Measurements from ENCODE around the gene TEX38.
"Not testable (repeated sequence)": the region's sequence is repeated elsewhere in the genome, so short reads cannot be mapped to it uniquely, and the experiment has no call there.

TEX38 gene

DNA sequence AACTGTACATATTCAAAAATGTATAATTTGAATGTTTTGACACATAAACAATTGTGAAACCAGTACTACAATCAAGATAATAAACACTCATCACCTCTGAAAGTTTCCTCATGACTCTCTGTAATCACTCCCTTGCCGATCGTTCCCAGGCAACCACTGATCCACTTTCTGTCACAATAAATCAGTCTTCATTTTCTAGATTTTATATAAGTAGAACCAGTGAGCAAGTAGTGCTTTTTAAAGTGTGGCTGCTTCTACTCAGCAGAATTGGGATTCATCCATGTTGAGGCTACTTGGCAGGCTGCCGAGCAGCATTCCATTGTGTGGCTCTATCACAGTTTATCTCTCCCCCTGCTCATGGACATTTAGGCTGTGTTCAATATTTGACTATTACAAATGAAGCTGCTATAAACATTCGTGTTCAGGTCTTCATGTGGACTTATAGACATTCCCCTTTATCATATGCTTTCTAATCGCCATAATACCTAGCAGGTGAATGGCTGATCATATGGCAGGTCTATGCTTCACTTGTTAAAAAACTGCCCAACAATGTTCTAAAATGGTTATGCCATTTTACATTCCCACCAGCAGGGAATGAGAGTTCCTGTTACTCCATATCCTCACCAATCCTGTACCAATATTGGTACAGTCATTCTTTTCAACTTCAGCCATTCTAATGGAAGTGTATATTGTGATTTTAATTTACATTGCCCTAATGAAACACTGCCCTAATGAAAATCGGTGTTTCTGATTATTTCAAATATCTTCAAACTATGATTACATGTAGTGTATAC, 20.5 kb downstream of the TEX38 start:
- Histone ChIP-seq H3K4me2 (ENCODE audit: low read length) (no peak overlapping the region), H4K20me1 (ENCODE audit: insufficient read depth, low read length) (no peaks in the 10 kb centered on the region), H3K4me1 (ENCODE audit: low read length) (no peaks in the 10 kb centered on the region)

GRCh38 chr1:46692811-46693770, 21.4 kb downstream of the TEX38 start:
- TF ChIP-seq EZH2phosphoT487 (IDR thresholded peaks at IDR 0.05; ENCODE audit: low read depth) = no peak
- TF ChIP-seq, protein P1, sequence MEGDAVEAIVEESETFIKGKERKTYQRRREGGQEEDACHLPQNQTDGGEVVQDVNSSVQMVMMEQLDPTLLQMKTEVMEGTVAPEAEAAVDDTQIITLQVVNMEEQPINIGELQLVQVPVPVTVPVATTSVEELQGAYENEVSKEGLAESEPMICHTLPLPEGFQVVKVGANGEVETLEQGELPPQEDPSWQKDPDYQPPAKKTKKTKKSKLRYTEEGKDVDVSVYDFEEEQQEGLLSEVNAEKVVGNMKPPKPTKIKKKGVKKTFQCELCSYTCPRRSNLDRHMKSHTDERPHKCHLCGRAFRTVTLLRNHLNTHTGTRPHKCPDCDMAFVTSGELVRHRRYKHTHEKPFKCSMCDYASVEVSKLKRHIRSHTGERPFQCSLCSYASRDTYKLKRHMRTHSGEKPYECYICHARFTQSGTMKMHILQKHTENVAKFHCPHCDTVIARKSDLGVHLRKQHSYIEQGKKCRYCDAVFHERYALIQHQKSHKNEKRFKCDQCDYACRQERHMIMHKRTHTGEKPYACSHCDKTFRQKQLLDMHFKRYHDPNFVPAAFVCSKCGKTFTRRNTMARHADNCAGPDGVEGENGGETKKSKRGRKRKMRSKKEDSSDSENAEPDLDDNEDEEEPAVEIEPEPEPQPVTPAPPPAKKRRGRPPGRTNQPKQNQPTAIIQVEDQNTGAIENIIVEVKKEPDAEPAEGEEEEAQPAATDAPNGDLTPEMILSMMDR (IDR thresholded peaks at IDR 0.05; ENCODE audit: low read depth, low read length) = no peak
- no peaks in the 10 kb centered on the region for H3K27me3 ChIP-seq (ENCODE audit: low read depth, low read length)

More for the DNA sequence above, 20.5 kb downstream of the TEX38 start:
- TF ChIP-seq, protein P1 (IDR thresholded peaks at IDR 0.05; ENCODE audit: low read depth, low read length) = no peak
- TF ChIP-seq EZH2phosphoT487 (IDR thresholded peaks at IDR 0.05; ENCODE audit: low read depth) = no peak
- Histone ChIP-seq H3K4me3 (ENCODE audit: low read length) (no peak overlapping the region), H3K27ac (ENCODE audit: low read length) (no peak overlapping the region), H2AFZ (ENCODE audit: low read depth, low read length) (no peak overlapping the region), H3K36me3 (replicated peaks; ENCODE audit: low read depth, low read length) (peaks cover 32% of the 10 kb centered on the region), H3K27me3 (ENCODE audit: low read depth, low read length) (no peaks in the 10 kb centered on the region), H3K9ac (ENCODE audit: low read length) (no peak overlapping the region), H3K79me2 (ENCODE audit: low read length) (no peaks in the 10 kb centered on the region), H3K9me3 (ENCODE audit: insufficient read depth, low read length) (no peaks in the 10 kb centered on the region)

GRCh38 chr1:46694676-46695075, 23.0 kb downstream of the TEX38 start:
- not testable (repeated sequence) for H3K4me1 ChIP-seq (ENCODE audit: low read length); H3K9me3 ChIP-seq (ENCODE audit: insufficient read depth, low read length); H3K27ac ChIP-seq (ENCODE audit: low read length); H3K27me3 ChIP-seq (ENCODE audit: low read depth, low read length); H3K4me3 ChIP-seq (ENCODE audit: low read length); H3K79me2 ChIP-seq (ENCODE audit: low read length); H3K4me2 ChIP-seq (ENCODE audit: low read length); H2AFZ ChIP-seq (ENCODE audit: low read depth, low read length); H4K20me1 ChIP-seq (ENCODE audit: insufficient read depth, low read length); H3K9ac ChIP-seq (ENCODE audit: low read length)
- H3K36me3 ChIP-seq (replicated peaks; ENCODE audit: low read depth, low read length) = peaks cover 28% of the 10 kb centered on the region

More at GRCh38 chr1:46692811-46693770, 21.4 kb downstream of the TEX38 start:
- Histone ChIP-seq H3K79me2 (ENCODE audit: low read length) (no peaks in the 10 kb centered on the region), H2AFZ (ENCODE audit: low read depth, low read length) (no peak overlapping the region), H3K9ac (ENCODE audit: low read length) (no peak overlapping the region), H3K4me3 (ENCODE audit: low read length) (no peak overlapping the region), H3K27ac (ENCODE audit: low read length) (no peak overlapping the region), H3K4me2 (ENCODE audit: low read length) (no peak overlapping the region), H3K36me3 (replicated peaks; ENCODE audit: low read depth, low read length) (peaks cover 32% of the 10 kb centered on the region), H3K4me1 (ENCODE audit: low read length) (no peaks in the 10 kb centered on the region), H4K20me1 (ENCODE audit: insufficient read depth, low read length) (no peaks in the 10 kb centered on the region), H3K9me3 (ENCODE audit: insufficient read depth, low read length) (no peaks in the 10 kb centered on the region)

DNA sequence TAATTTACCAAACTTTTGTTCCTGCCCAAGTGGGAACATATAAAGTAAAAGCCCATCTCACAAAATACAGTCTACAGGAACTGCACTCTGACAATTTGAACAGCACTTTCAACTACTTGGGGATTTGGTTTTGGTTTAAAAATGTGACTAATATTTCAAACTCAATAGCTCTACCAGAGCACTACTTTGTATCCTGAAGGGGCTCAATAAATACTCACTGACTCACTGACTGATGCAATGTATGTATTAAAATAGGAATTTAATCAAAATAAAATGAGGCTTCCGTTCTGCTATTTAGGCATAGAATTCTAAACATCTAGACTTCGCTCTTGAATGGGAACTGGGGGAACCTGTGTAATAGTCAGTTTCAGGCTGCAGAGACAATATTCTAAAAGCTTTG, 25.4 kb downstream of the TEX38 start:
- H3K4me3 ChIP-seq (ENCODE audit: low read length) = no peak overlapping the region
- H3K9me3 ChIP-seq (ENCODE audit: insufficient read depth, low read length) = no peaks in the 10 kb centered on the region
- H3K27me3 ChIP-seq (ENCODE audit: low read depth, low read length) = no peaks in the 10 kb centered on the region
- peaks cover 3% of the 10 kb centered on the region for H3K79me2 ChIP-seq (ENCODE audit: low read length)
- peaks cover 24% of the 10 kb centered on the region for H3K36me3 ChIP-seq (replicated peaks; ENCODE audit: low read depth, low read length)
- TF ChIP-seq EZH2phosphoT487 (IDR thresholded peaks at IDR 0.05; ENCODE audit: low read depth) = no peak
- TF ChIP-seq, protein P1 (IDR thresholded peaks at IDR 0.05; ENCODE audit: low read depth, low read length) = no peak
- H3K9ac ChIP-seq (ENCODE audit: low read length) = no peak overlapping the region
- peaks cover 14% of the 10 kb centered on the region for H4K20me1 ChIP-seq (ENCODE audit: insufficient read depth, low read length)
- no peak overlapping the region for H3K27ac ChIP-seq (ENCODE audit: low read length)
- H3K4me1 ChIP-seq (ENCODE audit: low read length) = peaks cover 6% of the 10 kb centered on the region
- no peak overlapping the region for H3K4me2 ChIP-seq (ENCODE audit: low read length)
- H2AFZ ChIP-seq (ENCODE audit: low read depth, low read length) = no peak overlapping the region
